ENCODE data around the gene MAP2K3.

MAP2K3 gene

DNA sequence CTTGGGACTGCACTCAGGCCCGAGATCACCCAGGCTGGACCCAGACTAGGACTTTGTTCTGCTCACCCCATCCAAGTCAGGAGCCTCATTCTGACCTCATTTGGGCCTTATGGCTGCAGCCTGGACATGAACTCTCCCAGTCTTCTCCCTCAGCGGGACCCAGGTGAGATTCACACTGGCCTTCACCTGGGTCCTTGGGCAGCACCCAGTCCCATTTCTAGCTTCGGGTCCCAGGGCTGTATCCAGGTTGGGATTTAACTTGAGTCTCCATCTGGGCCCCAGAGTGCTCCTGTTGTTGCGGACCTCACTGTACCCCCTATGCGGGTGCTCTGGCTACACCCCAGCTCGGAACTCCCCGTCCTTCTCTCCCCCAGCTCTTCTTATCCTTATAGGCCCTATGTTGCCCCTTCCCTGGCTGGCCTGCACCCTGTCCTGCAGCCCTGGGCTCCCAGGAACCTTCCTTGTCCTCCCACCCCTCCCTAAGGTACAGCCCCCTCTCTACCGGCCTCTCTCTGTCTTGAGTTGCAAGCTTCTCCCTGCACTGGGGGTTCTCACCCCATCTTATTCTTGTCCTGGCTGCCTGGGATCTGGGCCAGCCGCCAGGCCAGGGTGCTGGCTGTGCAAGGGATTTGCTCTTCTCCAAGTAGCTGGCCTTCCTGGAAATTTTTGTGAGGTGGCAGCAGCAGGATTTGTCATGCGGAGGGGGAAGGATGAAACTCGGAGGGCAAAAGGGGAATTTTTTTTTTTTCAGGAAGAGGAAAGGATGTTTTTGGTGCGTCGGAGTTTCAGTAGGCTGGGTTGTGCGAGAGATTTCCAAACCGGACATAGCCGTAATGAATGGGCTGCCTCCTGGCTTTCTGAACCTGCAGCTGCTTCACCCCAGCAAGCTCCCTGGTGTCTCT lies 904 bp downstream of the MAP2K3 start:
- H3K9ac ChIP-seq (ENCODE audit: low read length), result peak overlapping the region; percentile 77
- peaks cover 38% of the 10 kb centered on the region for H3K4me1 ChIP-seq (ENCODE audit: control insufficient read depth, insufficient read depth, low read length)
- peak overlapping the region; percentile 33; the same call in 1 of the 2 replicates for H3K27ac ChIP-seq (ENCODE audit: low read depth, low read length)

DNA sequence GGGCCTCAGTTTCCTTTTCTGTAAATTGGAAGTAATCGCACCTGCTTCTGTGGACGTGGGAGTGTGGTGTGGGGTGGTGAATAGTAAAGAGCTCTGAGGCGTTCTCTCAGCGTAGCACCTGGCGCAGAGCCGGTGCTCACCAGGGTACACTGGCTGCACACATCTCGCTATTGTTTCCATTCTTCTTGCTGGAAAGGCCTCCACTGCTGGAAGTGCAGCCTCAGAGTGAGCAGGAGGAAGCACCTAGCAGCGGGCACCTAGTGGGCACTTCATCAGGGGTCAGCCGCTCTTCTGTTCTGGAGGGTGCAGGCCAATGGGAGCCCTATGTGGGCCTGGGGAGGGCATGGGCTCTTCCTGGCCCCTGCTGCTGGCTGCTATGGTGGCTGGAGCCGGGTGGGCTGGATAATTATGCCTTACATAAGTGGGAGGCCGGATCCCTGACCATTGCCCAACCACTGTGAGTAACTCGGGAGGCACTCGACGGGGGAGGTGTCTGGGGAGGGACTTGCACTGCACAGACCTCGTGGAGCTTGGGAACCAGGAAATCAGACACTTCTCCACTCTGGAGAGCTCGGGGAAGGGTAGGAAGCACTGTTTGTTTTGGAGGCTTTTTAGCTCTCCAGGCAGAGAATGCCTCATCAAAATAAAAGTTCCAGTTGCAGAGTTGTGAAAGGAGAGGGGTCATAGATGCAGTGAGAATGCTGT lies 1.7 kb downstream of the MAP2K3 start:
- Histone ChIP-seq H3K27me3 (ENCODE audit: control insufficient read depth, insufficient read depth, low read length) (peaks cover 24% of the 10 kb centered on the region), H3K9ac (ENCODE audit: low read length) (peak overlapping the region; percentile 77), H3K4me1 (ENCODE audit: control insufficient read depth, insufficient read depth, low read length) (peaks cover 38% of the 10 kb centered on the region), H3K36me3 (ENCODE audit: control insufficient read depth, insufficient read depth, low read length) (peaks cover 1% of the 10 kb centered on the region; the same call in 1 of the 2 replicates), H3K9me3 (ENCODE audit: control insufficient read depth, insufficient read depth, low read depth, low read length) (peaks cover under 1% of the 10 kb centered on the region; the same call in 1 of the 2 replicates), H3K4me3 (ENCODE audit: low read depth, low read length) (peak overlapping the region; percentile 90), H3K27ac (ENCODE audit: low read depth, low read length) (no peak overlapping the region)

More for the DNA sequence above, 904 bp downstream of the MAP2K3 start:
- Histone ChIP-seq H3K4me3 (ENCODE audit: low read depth, low read length) (peak overlapping the region; percentile 90), H3K9me3 (ENCODE audit: control insufficient read depth, insufficient read depth, low read depth, low read length) (no peaks in the 10 kb centered on the region), H3K36me3 (ENCODE audit: control insufficient read depth, insufficient read depth, low read length) (no peaks in the 10 kb centered on the region), H3K27me3 (ENCODE audit: control insufficient read depth, insufficient read depth, low read length) (peaks cover 24% of the 10 kb centered on the region)

DNA sequence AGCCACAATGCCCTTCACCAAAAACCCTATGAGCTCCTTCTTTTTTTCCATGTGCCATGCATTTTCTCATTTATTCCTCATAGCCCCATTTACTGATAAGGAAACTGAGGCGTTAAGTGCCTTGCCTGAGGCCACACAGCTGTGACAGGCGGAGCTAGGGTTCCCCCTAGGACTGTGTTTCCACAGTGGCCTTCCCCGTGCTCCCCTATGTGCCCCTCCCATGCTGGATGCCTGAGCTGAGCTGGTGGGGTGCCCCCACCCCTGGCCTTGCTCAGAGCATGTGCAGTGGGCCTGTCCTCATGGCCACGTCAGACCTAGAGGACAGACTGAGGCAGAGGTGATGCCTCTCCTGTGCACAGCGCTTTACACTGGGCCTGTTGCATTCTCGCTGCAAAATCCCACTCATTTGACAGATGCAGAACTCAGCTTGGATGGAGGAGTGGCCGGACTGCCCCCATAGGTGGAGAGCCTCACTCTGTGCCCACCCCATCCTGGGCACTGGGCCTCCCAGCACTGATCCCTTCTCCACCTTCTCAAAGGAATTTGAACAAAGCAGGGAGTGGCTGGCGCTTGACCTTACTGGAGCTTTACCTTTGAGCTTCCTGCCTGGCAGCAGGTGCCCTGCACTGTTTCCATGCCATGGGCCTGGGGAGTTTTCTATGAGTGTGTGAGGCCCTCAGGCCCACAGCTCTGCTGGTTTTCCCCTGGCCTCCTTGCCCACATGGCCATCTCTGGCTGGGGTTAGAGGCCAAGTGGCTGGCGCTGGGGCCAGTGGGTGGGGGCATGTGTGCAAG lies 2.6 kb downstream of the MAP2K3 start:
- no peak overlapping the region for H3K9ac ChIP-seq (ENCODE audit: low read length)
- H3K27ac ChIP-seq (ENCODE audit: low read depth, low read length), result no peak overlapping the region
- peak overlapping the region; percentile 90 for H3K4me3 ChIP-seq (ENCODE audit: low read depth, low read length)

DNA sequence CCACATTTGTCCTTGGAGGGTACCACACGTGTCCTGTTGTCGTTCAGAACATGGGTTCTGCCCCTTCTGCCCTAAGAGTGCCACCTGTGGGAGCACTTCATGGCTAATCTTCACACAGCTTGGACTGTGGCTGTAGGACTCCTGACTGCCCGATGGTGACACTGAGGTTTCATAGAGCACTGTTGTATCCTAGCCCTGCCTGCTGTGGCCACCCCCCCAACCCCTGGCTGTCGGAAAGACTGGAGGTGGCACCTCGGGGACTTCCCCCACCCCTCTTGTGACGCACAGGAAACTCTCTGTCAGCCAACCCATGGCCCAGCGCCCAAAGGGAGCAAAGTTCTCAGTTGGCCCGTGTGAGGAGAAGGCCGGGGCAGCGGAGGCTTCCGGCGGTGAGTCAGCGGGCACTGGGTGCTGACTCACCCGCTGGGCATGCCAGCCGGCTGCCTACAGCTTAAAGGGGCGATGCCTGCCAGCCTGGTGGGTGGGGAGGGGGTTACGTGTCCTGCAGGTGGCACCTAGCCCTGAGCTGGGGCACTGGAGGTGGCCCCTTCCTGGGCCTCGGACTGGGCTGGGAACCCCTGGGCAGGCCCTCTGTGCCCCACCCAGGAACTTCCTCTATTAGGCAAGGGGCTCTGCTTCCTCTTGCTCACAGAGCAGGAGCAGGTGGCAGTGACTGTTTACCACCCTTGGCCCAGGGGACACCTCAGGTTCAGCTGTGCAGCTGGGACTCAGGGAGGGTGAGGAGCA lies 3.4 kb downstream of the MAP2K3 start:
- Histone ChIP-seq H3K36me3 (ENCODE audit: control insufficient read depth, insufficient read depth, low read length) (peaks cover 8% of the 10 kb centered on the region), H3K4me1 (ENCODE audit: control insufficient read depth, insufficient read depth, low read length) (peaks cover 38% of the 10 kb centered on the region), H3K4me3 (ENCODE audit: low read depth, low read length) (no peak overlapping the region), H3K9me3 (ENCODE audit: control insufficient read depth, insufficient read depth, low read depth, low read length) (peaks cover 16% of the 10 kb centered on the region; the same call in 1 of the 2 replicates), H3K27me3 (ENCODE audit: control insufficient read depth, insufficient read depth, low read length) (peaks cover 11% of the 10 kb centered on the region), H3K9ac (ENCODE audit: low read length) (no peak overlapping the region), H3K27ac (ENCODE audit: low read depth, low read length) (no peak overlapping the region)

More for the DNA sequence above, 2.6 kb downstream of the MAP2K3 start:
- Histone ChIP-seq H3K9me3 (ENCODE audit: control insufficient read depth, insufficient read depth, low read depth, low read length) (peaks cover 9% of the 10 kb centered on the region; the same call in 1 of the 2 replicates), H3K27me3 (ENCODE audit: control insufficient read depth, insufficient read depth, low read length) (peaks cover 19% of the 10 kb centered on the region), H3K36me3 (ENCODE audit: control insufficient read depth, insufficient read depth, low read length) (peaks cover 8% of the 10 kb centered on the region; the same call in 1 of the 2 replicates), H3K4me1 (ENCODE audit: control insufficient read depth, insufficient read depth, low read length) (peaks cover 38% of the 10 kb centered on the region)

DNA sequence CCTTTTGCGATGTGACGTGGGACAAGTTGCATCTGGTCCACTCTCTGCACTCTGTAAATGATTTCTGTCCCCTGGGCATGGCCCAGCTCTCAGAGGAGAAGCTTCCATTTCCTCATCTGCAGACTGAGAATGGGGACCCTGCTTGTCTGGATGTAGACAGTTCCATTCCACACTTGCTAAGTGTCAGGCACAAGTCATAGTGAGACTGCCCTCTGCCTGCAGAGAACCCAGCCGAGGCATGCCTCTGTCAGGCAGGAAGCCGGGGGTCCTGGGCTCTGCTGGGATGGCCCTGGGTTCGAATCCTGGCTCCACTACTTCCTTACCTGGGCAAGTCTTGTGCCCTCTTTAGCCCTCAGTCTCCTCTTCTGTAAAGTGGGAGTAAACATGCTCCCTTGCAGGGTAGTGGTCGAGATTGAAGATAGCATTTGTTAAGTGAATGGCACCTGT lies 4.1 kb downstream of the MAP2K3 start:
- peaks cover 37% of the 10 kb centered on the region for H3K4me1 ChIP-seq (ENCODE audit: control insufficient read depth, insufficient read depth, low read length)
- no peak overlapping the region for H3K27ac ChIP-seq (ENCODE audit: low read depth, low read length)
- no peak overlapping the region for H3K4me3 ChIP-seq (ENCODE audit: low read depth, low read length)
- no peak overlapping the region for H3K9ac ChIP-seq (ENCODE audit: low read length)
- peaks cover 8% of the 10 kb centered on the region for H3K36me3 ChIP-seq (ENCODE audit: control insufficient read depth, insufficient read depth, low read length)
- peaks cover 22% of the 10 kb centered on the region; the same call in 1 of the 2 replicates for H3K9me3 ChIP-seq (ENCODE audit: control insufficient read depth, insufficient read depth, low read depth, low read length)
- peaks cover 4% of the 10 kb centered on the region for H3K27me3 ChIP-seq (ENCODE audit: control insufficient read depth, insufficient read depth, low read length)

DNA sequence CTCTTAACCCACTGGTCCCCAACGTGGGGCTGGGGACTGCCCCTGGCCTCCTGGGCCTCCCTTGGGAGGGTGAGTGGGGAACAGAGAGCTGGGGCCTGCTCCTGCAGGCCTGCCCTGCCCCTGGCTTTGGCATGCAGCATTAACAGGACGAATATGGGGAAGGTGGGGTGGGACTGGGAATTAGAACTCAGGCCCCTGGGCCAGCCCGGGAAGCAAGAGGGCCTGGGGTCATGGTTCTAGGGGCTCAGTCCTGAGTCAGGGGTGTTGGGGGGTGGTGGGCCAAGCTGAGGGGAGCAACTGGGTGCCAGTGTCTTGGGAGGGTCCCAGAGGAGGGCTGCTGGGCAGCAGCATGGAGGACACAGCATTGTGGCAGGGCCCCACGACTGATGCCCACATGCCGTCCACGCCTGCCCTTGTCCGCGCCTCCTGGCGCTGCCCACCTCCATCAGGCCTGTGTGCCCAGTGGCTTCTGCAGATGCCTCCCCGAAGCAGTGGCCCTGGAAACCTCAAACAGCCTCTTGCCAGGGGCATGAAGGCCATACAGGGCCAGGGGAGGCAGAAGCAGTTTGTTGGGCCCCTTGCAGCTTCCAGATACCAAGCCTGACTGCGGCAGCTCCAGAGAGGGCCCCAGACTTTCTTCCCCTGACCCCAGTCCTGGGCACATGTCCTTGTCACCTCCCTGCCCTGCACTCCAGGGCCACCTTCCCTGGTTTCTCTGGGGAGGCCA lies 4.8 kb downstream of the MAP2K3 start:
- H3K4me3 ChIP-seq (ENCODE audit: low read depth, low read length), result no peak overlapping the region
- peaks cover 35% of the 10 kb centered on the region for H3K4me1 ChIP-seq (ENCODE audit: control insufficient read depth, insufficient read depth, low read length)
- no peak overlapping the region for H3K27ac ChIP-seq (ENCODE audit: low read depth, low read length)
- no peak overlapping the region for H3K9ac ChIP-seq (ENCODE audit: low read length)
- no peaks in the 10 kb centered on the region for H3K27me3 ChIP-seq (ENCODE audit: control insufficient read depth, insufficient read depth, low read length)
- H3K9me3 ChIP-seq (ENCODE audit: control insufficient read depth, insufficient read depth, low read depth, low read length), result peaks cover 30% of the 10 kb centered on the region; the same call in 1 of the 2 replicates
- H3K36me3 ChIP-seq (ENCODE audit: control insufficient read depth, insufficient read depth, low read length), result peaks cover 8% of the 10 kb centered on the region

DNA sequence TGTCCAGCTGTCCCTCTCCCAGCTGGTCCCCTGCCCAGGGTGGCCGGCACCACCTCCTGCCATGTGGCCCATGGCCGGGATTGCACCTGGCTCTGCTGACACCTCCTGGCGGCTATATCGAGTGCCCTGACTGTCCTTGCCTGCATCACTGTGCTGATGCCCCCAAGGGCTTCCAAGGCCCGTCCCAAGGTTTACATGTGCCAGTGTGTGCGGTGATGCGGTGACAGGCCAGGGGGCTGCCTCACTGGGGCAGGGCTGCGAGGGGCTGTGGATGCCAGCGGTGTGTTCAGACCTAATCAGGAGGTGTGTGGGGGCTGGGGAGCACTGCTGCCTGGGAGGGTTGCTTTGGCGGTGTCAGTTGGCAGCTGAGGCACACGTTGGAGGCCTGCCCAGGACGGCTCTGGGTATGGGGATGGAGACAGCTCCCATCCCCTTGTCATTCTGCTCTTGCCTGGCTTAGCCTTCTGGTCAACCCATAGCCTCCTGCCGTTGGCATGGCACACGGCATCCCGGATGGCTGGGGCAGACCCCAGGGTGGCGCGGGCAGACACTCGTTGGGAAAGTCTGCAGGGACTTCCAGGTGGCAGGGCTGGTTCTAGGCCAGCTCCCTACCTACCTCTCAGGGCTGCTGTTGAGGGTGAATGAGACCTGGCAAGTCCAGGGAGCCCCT lies 5.5 kb downstream of the MAP2K3 start:
- H3K27ac ChIP-seq (ENCODE audit: low read depth, low read length), result no peak overlapping the region

DNA sequence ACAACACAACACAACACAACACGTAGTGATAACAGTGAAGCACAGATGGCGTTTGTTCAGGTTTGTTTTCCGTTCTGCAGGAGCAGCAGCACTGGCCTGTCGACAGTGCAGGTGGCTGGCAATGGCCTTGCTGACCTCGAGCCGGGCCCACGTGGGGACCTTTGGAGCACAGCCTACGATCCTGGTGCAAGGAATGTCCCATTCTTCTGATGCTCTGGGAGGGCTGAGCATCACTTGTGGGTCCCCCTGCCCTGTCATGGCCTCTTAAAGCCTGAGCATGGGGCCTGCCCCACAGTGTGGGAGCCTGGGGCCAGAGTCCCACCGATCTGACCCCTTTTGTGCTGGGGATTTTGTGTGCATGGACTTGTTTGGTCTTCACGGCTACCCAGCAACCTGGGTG lies 6.8 kb downstream of the MAP2K3 start:
- no peaks in the 10 kb centered on the region for H3K27me3 ChIP-seq (ENCODE audit: control insufficient read depth, insufficient read depth, low read length)
- peaks cover 22% of the 10 kb centered on the region for H3K4me1 ChIP-seq (ENCODE audit: control insufficient read depth, insufficient read depth, low read length)
- H3K36me3 ChIP-seq (ENCODE audit: control insufficient read depth, insufficient read depth, low read length), result peaks cover 8% of the 10 kb centered on the region
- H3K9me3 ChIP-seq (ENCODE audit: control insufficient read depth, insufficient read depth, low read depth, low read length), result peaks cover 45% of the 10 kb centered on the region; the same call in 1 of the 2 replicates
- no peak overlapping the region for H3K9ac ChIP-seq (ENCODE audit: low read length)
- no peak overlapping the region for H3K27ac ChIP-seq (ENCODE audit: low read depth, low read length)
- H3K4me3 ChIP-seq (ENCODE audit: low read depth, low read length), result no peak overlapping the region

More for the DNA sequence above, 5.5 kb downstream of the MAP2K3 start:
- peaks cover 37% of the 10 kb centered on the region; the same call in 1 of the 2 replicates for H3K9me3 ChIP-seq (ENCODE audit: control insufficient read depth, insufficient read depth, low read depth, low read length)
- no peak overlapping the region for H3K9ac ChIP-seq (ENCODE audit: low read length)
- peaks cover 35% of the 10 kb centered on the region for H3K4me1 ChIP-seq (ENCODE audit: control insufficient read depth, insufficient read depth, low read length)
- no peaks in the 10 kb centered on the region for H3K27me3 ChIP-seq (ENCODE audit: control insufficient read depth, insufficient read depth, low read length)
- no peak overlapping the region for H3K4me3 ChIP-seq (ENCODE audit: low read depth, low read length)
- peaks cover 8% of the 10 kb centered on the region for H3K36me3 ChIP-seq (ENCODE audit: control insufficient read depth, insufficient read depth, low read length)

DNA sequence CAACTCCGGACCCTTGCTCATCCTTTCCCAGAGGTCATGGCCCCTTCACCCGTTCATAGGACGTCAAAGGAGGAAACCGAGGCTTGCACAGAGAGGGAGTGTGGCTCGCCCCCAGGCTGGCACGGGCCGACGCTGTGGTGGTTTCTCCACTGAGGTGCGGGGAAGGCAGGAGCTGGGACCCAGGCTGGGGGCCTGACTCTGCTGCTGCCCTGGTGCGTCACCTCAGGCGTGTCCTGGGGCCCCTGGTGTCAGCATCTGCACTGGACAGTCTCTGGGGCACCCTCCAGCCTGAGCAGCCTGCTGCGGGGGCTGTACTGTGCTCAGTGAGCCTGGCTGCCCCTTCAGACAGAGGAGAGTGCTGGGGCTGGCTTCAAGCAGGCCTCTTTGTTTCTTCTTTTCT lies 7.4 kb downstream of the MAP2K3 start:
- Histone ChIP-seq H3K27me3 (ENCODE audit: control insufficient read depth, insufficient read depth, low read length) (no peaks in the 10 kb centered on the region), H3K27ac (ENCODE audit: low read depth, low read length) (no peak overlapping the region), H3K4me1 (ENCODE audit: control insufficient read depth, insufficient read depth, low read length) (peaks cover 17% of the 10 kb centered on the region; the same call in 1 of the 2 replicates), H3K9ac (ENCODE audit: low read length) (no peak overlapping the region), H3K4me3 (ENCODE audit: low read depth, low read length) (no peak overlapping the region), H3K9me3 (ENCODE audit: control insufficient read depth, insufficient read depth, low read depth, low read length) (peaks cover 50% of the 10 kb centered on the region; the same call in 1 of the 2 replicates), H3K36me3 (ENCODE audit: control insufficient read depth, insufficient read depth, low read length) (peaks cover 8% of the 10 kb centered on the region)
